ENCODE results near the gene WSB2. TPM values are rescaled to one million over a fixed set of nuclear protein-coding genes. Genes with fewer than 3 reads are reported as not detected.

Gene WSB2
- total RNA-seq (10 to 100 TPM; 24.4 to 31.5 TPM), polyA plus RNA-seq (10 to 100 TPM; 18.7 to 23.3 TPM)

GRCh38 chr12:118061011-118061872, at the start of gene WSB2:
Gene WSB2 (minus strand): TSS chr12:118061179. CDS start chr12:118061048, 131 bp downstream.
- Mint-ChIP-seq H3K9me3 (no peaks in the 10 kb centered on the region), H3K36me3 (peaks cover 0 to 13% of the 10 kb centered on the region in 2 donors), H3K27ac (peak within 1 kb of the TSS; percentile 92 to 97 (median 96)), H3K4me1 (peaks cover 26 to 66% (median 46%) of the 10 kb centered on the region in 4 donors), H3K27me3 (no peaks in the 10 kb centered on the region), H3K4me3 (peak within 1 kb of the TSS; percentile 92 to 98 (median 96))
- Histone ChIP-seq H3K4me1 (ENCODE audit: insufficient read depth, low read length) (peaks cover 53% of the 10 kb centered on the region), H3K36me3 (ENCODE audit: insufficient read depth, low read length) (no peaks in the 10 kb centered on the region), H3K27me3 (ENCODE audit: insufficient read depth, low read length) (no peaks in the 10 kb centered on the region), H3K9me3 (ENCODE audit: control insufficient read depth in 1 of 2, low read length in 2 of 2) (no peaks in the 10 kb centered on the region), H3K4me3 (ENCODE audit: low read length in 2 of 2) (peak within 1 kb of the TSS; percentile 84 to 96), H3K27ac (ENCODE audit: low read depth, low read length) (peak within 1 kb of the TSS; percentile 81)
- POLR2A ChIA-PET (ENCODE audit: partially characterized antibody): interaction anchor here (0.8 to 2.7 kb wide), 14 partner anchors 8 to 321 kb away, joined by 3 to 14 read pairs (median 4); partner anchors contain the start of genes PEBP1, RFC5 and SUDS3
- CTCF ChIA-PET (ENCODE audit: partially characterized antibody): interaction anchor here (0.5 to 5.3 kb wide), 4 partner anchors 7 to 315 kb away, joined by 3 to 31 read pairs (median 8); partner anchors contain the start of gene SUDS3
- intact Hi-C loops (cut with micrococcal nuclease): loop anchor here (1.0 to 5.0 kb wide), 3 partner anchors 45 to 312 kb away; partner anchors contain the start of genes PEBP1 and RFC5
- peak; percentile 34 to 57 (median 42) for DNase-seq

GRCh38 chr12:118109088-118109487, 48.1 kb upstream of the WSB2 start:
- POLR2A ChIA-PET (ENCODE audit: partially characterized antibody): no interaction called here
- Histone ChIP-seq H3K27ac (ENCODE audit: low read depth, low read length) (no peak overlapping the region), H3K4me1 (ENCODE audit: insufficient read depth, low read length) (peaks cover 5% of the 10 kb centered on the region), H3K27me3 (ENCODE audit: insufficient read depth, low read length) (no peaks in the 10 kb centered on the region), H3K36me3 (ENCODE audit: insufficient read depth, low read length) (no peaks in the 10 kb centered on the region), H3K4me3 (ENCODE audit: low read length in 2 of 2) (no peak overlapping the region), H3K9me3 (ENCODE audit: control insufficient read depth in 1 of 2, low read length in 2 of 2) (no peaks in the 10 kb centered on the region)
- no peaks in the 10 kb centered on the region for H3K36me3 Mint-ChIP-seq
- no peak overlapping the region for H3K27ac Mint-ChIP-seq
- no peak overlapping the region for H3K4me3 Mint-ChIP-seq
- no peak for DNase-seq
- CTCF ChIA-PET (ENCODE audit: partially characterized antibody): interaction anchor here (1.4 kb wide), 1 partner anchor 12 kb away, joined by 5 read pairs; no protein-coding TSS in a partner anchor
- peaks cover 3 to 5% (median 4%) of the 10 kb centered on the region in 4 donors for H3K4me1 Mint-ChIP-seq
- no peaks in the 10 kb centered on the region for H3K9me3 Mint-ChIP-seq
- peaks cover 0 to 3% of the 10 kb centered on the region in 2 donors for H3K27me3 Mint-ChIP-seq
- intact Hi-C loops (cut with micrococcal nuclease): no loop called here

GRCh38 chr12:118107694-118108093, 46.7 kb upstream of the WSB2 start:
- no peaks in the 10 kb centered on the region for H3K36me3 ChIP-seq (ENCODE audit: insufficient read depth, low read length)
- H3K27me3 ChIP-seq (ENCODE audit: insufficient read depth, low read length): no peaks in the 10 kb centered on the region
- Mint-ChIP-seq H3K9me3 (no peaks in the 10 kb centered on the region), H3K36me3 (peaks cover 0 to 2% of the 10 kb centered on the region in 2 donors), H3K27me3 (peaks cover 3 to 7% of the 10 kb centered on the region in 2 donors), H3K4me1 (peaks cover 7 to 10% (median 9%) of the 10 kb centered on the region in 4 donors), H3K4me3 (no peak overlapping the region), H3K27ac (no peak overlapping the region)
- POLR2A ChIA-PET (ENCODE audit: partially characterized antibody): no interaction called here
- CTCF ChIA-PET (ENCODE audit: partially characterized antibody): no interaction called here
- H3K27ac ChIP-seq (ENCODE audit: low read depth, low read length): no peak overlapping the region
- intact Hi-C loops (cut with micrococcal nuclease): no loop called here
- H3K4me3 ChIP-seq (ENCODE audit: low read length in 2 of 2): no peak overlapping the region
- no peaks in the 10 kb centered on the region for H3K9me3 ChIP-seq (ENCODE audit: control insufficient read depth in 1 of 2, low read length in 2 of 2)
- no peak for DNase-seq
- peaks cover 5% of the 10 kb centered on the region for H3K4me1 ChIP-seq (ENCODE audit: insufficient read depth, low read length)

- Histone ChIP-seq H3K27ac (ENCODE audit: low read depth, low read length) (no peak overlapping the region), H3K4me3 (ENCODE audit: low read length in 2 of 2) (no peak overlapping the region), H3K9me3 (ENCODE audit: control insufficient read depth in 1 of 2, low read length in 2 of 2) (no peaks in the 10 kb centered on the region), H3K27me3 (ENCODE audit: insufficient read depth, low read length) (no peaks in the 10 kb centered on the region), H3K36me3 (ENCODE audit: insufficient read depth, low read length) (no peaks in the 10 kb centered on the region), H3K4me1 (ENCODE audit: insufficient read depth, low read length) (peaks cover 5% of the 10 kb centered on the region)
- ChIA-PET CTCF (ENCODE audit: partially characterized antibody) (no interaction called here), POLR2A (ENCODE audit: partially characterized antibody) (no interaction called here)
- intact Hi-C loops (cut with micrococcal nuclease): no loop called here
- H3K9me3 Mint-ChIP-seq: no peaks in the 10 kb centered on the region
- H3K4me1 Mint-ChIP-seq: peaks cover 7 to 13% (median 10%) of the 10 kb centered on the region in 4 donors
- H3K36me3 Mint-ChIP-seq: peaks cover 0 to 2% of the 10 kb centered on the region in 2 donors
- H3K27ac Mint-ChIP-seq: no peak overlapping the region
- DNase-seq: no peak
- peaks cover 3 to 10% of the 10 kb centered on the region in 2 donors for H3K27me3 Mint-ChIP-seq
- H3K4me3 Mint-ChIP-seq: no peak overlapping the region
Observed at GRCh38 chr12:118107011-118107410, 46.0 kb upstream of the WSB2 start.

GRCh38 chr12:118103601-118104382, 42.8 kb upstream of the WSB2 start, which contains the start of gene VSIG10:
Gene VSIG10 (minus strand): TSS chr12:118104011. CDS start chr12:118103671, 340 bp downstream.
- H3K4me1 ChIP-seq (ENCODE audit: insufficient read depth, low read length): peaks cover 5% of the 10 kb centered on the region
- H3K27ac ChIP-seq (ENCODE audit: low read depth, low read length): no peak within 1 kb of the TSS
- CTCF ChIA-PET (ENCODE audit: partially characterized antibody): interaction anchor here (1.0 to 1.2 kb wide), 2 partner anchors 16 to 18 kb away, joined by 3 to 4 read pairs; no protein-coding TSS in a partner anchor
- peaks cover 5 to 10% of the 10 kb centered on the region in 2 donors for H3K27me3 Mint-ChIP-seq
- intact Hi-C loops (cut with micrococcal nuclease): no loop called here
- H3K4me3 Mint-ChIP-seq: peak within 1 kb of the TSS; percentile 86 to 97 (median 92)
- peak in 4 of 5 donors; percentile 4 to 15 (median 8) for DNase-seq
- H3K27ac Mint-ChIP-seq: peak within 1 kb of the TSS in 3 of 7 donors; percentile 56 to 85 (median 58)
- H3K27me3 ChIP-seq (ENCODE audit: insufficient read depth, low read length): no peaks in the 10 kb centered on the region
- H3K36me3 Mint-ChIP-seq: peaks cover 0 to 2% of the 10 kb centered on the region in 2 donors
- no peaks in the 10 kb centered on the region for H3K9me3 ChIP-seq (ENCODE audit: control insufficient read depth in 1 of 2, low read length in 2 of 2)
- no peaks in the 10 kb centered on the region for H3K36me3 ChIP-seq (ENCODE audit: insufficient read depth, low read length)
- H3K9me3 Mint-ChIP-seq: no peaks in the 10 kb centered on the region
- peaks cover 7 to 13% (median 10%) of the 10 kb centered on the region in 4 donors for H3K4me1 Mint-ChIP-seq
- H3K4me3 ChIP-seq (ENCODE audit: low read length in 2 of 2): peak within 1 kb of the TSS; percentile 11 to 49
- POLR2A ChIA-PET (ENCODE audit: partially characterized antibody): no interaction called here

GRCh38 chr12:118103201-118103600, 42.2 kb upstream of the WSB2 start:
- no peaks in the 10 kb centered on the region for H3K27me3 ChIP-seq (ENCODE audit: insufficient read depth, low read length)
- H3K4me1 ChIP-seq (ENCODE audit: insufficient read depth, low read length): peaks cover 5% of the 10 kb centered on the region
- peaks cover 0 to 2% of the 10 kb centered on the region in 2 donors for H3K36me3 Mint-ChIP-seq
- no peak overlapping the region for H3K27ac ChIP-seq (ENCODE audit: low read depth, low read length)
- no peaks in the 10 kb centered on the region for H3K36me3 ChIP-seq (ENCODE audit: insufficient read depth, low read length)
- peak in 3 of 5 donors; percentile 1 to 6 (median 2) for DNase-seq
- intact Hi-C loops (cut with micrococcal nuclease): no loop called here
- CTCF ChIA-PET (ENCODE audit: partially characterized antibody): no interaction called here
- no peaks in the 10 kb centered on the region for H3K9me3 Mint-ChIP-seq
- peaks cover 5 to 10% of the 10 kb centered on the region in 2 donors for H3K27me3 Mint-ChIP-seq
- peak overlapping the region in 1 of 2 donors; percentile 49 for H3K4me3 ChIP-seq (ENCODE audit: low read length in 2 of 2)
- POLR2A ChIA-PET (ENCODE audit: partially characterized antibody): no interaction called here
- no peaks in the 10 kb centered on the region for H3K9me3 ChIP-seq (ENCODE audit: control insufficient read depth in 1 of 2, low read length in 2 of 2)
- H3K4me1 Mint-ChIP-seq: peaks cover 7 to 13% (median 10%) of the 10 kb centered on the region in 4 donors
- H3K4me3 Mint-ChIP-seq: peak overlapping the region; percentile 86 to 97 (median 92)
- peak overlapping the region in 3 of 7 donors; percentile 56 to 85 (median 58) for H3K27ac Mint-ChIP-seq
